AG09309 (cell line): ENCODE measurements around the gene DST.
A peak's percentile ranks its signal among the peaks of the same experiment; 100 is the strongest.

ENCODE experiments used
- DNase-seq: peaks from one replicate; pipeline ENCODE4 v3.0.0-alpha.2; 2010; ENCODE audit warnings: low read depth
- H3K4me3 ChIP-seq: 2 replicates; pipeline ENCODE4 v1.5.1; 2011; ENCODE audit warnings: mild to moderate bottlenecking, low read depth, low read length, moderate library complexity; ENCODE audit not compliant: control insufficient read depth
- TF ChIP-seq, protein P1 (sequence below): IDR thresholded peaks from 2 replicates; pipeline ENCODE4 v1.5.1; 2011; ENCODE audit warnings: mild to moderate bottlenecking, low read depth, low read length, inconsistent platforms; ENCODE audit not compliant: insufficient read depth, control insufficient read depth; ENCODE audit errors: missing control alignments

DST gene

DNA sequence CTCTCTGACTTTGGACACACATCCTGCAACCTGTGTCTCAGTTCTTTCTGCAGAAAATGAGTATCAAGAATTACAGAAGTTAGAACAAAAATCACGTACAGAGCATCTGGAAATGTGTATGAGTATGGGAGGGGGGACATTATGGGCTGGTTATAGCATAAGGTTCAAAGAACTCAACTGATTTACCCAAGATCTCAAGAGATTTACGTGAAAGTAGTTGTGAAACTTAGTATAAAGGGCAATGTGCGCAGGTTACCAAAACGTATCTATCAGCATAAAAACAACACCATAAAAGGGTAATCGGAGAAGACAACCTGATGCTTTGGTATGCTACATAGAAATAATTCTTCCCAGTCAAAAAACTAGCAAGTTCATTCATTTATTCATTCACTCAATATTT lies 15.6 kb upstream of the DST start:
- TF ChIP-seq, protein P1, sequence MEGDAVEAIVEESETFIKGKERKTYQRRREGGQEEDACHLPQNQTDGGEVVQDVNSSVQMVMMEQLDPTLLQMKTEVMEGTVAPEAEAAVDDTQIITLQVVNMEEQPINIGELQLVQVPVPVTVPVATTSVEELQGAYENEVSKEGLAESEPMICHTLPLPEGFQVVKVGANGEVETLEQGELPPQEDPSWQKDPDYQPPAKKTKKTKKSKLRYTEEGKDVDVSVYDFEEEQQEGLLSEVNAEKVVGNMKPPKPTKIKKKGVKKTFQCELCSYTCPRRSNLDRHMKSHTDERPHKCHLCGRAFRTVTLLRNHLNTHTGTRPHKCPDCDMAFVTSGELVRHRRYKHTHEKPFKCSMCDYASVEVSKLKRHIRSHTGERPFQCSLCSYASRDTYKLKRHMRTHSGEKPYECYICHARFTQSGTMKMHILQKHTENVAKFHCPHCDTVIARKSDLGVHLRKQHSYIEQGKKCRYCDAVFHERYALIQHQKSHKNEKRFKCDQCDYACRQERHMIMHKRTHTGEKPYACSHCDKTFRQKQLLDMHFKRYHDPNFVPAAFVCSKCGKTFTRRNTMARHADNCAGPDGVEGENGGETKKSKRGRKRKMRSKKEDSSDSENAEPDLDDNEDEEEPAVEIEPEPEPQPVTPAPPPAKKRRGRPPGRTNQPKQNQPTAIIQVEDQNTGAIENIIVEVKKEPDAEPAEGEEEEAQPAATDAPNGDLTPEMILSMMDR: no peak
- no peak for DNase-seq
- H3K4me3 ChIP-seq: no peak overlapping the region

DNA sequence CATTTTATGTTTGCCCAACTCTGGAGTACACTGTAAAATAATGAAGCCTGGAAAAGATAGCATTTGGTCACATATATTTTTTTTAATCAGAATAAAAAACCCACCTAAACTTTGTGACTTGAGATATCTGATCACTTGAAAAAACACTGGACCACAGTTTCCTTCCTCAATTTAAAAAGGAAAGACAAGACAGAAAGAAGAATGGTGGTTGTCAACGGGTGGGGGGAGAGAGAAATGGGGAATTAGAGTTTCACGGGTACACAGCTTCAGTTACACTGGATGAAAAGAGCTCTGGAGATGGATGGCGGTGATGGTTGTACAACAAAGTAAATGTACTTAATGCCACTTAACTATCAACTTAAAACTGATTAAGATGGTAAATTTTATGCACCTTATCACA lies 14.7 kb upstream of the DST start:
- H3K4me3 ChIP-seq: no peak overlapping the region
- no peak for DNase-seq
- TF ChIP-seq, protein P1: no peak

DNA sequence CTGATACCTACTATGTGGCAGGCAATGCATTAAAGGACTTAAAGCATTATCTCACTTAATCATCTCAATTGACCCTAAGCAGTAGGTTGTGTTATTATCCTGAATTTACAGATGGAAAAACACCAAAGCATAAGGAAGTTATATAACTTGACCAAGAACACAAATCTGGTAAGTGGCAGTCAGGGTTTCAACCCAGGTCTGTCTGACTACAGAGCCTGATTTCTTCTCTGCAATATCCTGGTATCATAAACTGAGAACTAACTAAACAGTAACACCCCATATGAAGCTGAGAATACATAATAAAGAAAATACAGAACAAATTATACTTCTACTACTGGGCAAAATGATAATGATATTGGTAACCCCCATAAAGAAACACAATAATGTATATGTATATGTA lies 13.8 kb upstream of the DST start:
- TF ChIP-seq, protein P1: no peak
- no peak for DNase-seq
- no peak overlapping the region for H3K4me3 ChIP-seq

DNA sequence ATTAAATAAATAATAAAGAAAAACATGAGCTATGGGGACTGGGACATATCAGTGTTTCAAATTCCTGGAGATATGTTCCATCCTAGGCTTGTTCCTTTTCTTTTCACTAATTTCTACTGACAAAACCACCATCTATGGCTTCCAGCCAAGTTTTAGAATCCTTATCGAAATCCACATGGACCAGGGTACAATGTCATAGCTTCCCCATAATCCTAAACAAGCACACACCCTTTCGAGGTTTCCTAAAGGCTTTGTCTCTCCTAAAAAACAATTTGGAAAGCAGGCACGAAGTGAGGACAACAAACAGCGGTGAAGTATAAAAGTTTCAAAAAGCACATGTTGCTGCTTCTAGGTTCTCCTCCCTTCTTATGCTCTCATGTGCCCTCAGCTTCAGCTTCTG lies 13.3 kb upstream of the DST start:
- TF ChIP-seq, protein P1: no peak
- DNase-seq: no peak
- no peak overlapping the region for H3K4me3 ChIP-seq

DNA sequence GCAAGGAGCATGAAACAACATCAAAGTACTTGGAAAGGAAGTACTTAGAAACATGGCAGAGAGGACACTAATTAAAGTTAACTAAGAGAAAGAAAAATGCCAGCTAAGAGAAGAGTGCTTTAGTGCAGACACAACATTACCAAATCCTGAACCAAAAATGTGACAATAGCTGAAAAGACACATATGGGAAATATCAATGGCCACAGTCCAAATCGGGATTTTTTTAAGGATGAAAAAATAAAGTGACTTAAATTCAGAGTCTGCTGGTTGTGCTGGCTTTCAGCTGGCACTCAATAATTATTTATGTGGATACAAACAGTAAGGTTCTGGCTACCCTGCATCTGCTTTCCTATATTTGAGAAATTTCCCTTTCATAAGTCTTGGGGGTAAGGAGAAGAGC lies 12.6 kb upstream of the DST start:
- no peak overlapping the region for H3K4me3 ChIP-seq
- DNase-seq: no peak
- TF ChIP-seq, protein P1: no peak

DNA sequence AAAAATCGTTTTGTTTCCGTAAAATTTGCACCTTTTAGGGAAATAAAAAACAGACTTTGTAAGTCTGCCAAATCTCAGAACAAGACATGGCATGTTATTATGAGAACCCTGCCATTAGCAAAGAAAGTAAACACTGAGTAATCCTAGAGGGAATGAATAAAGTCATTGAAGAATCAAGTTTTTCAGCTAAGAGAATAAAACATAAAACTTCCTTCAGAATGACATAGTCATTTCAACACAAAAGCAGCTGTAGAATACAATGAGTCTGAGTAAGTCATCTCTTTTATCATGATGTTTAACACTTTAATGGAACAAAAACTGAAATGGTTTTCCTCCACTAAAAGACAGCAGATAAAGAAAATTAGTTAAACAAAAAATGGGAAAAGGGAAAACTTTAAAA lies 10.3 kb upstream of the DST start:
- no peak overlapping the region for H3K4me3 ChIP-seq
- DNase-seq: peak; percentile 32
- TF ChIP-seq, protein P1: no peak

DNA sequence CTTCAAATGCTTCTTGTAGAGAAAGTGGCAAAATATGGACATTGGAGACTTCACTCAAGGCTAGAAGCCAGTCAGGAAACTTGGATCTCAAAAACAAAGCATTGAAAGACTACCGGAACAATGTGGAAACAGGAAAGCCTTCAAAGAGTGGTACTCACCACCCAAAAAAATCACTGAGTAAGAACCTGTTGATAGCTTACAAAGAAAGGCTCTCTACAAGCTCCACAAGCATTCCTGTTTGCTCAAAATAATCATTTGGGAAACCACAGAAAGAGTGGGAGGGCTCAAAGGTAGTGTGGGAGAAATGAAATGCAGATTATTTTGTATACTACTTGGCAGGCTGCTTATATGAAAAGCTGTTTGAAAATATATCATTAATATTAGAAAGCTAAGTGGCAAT lies 9.5 kb upstream of the DST start:
- H3K4me3 ChIP-seq: no peak overlapping the region
- TF ChIP-seq, protein P1: no peak
- no peak for DNase-seq
